ENCODE data around the gene TAS2R46.

Gene TAS2R46

DNA sequence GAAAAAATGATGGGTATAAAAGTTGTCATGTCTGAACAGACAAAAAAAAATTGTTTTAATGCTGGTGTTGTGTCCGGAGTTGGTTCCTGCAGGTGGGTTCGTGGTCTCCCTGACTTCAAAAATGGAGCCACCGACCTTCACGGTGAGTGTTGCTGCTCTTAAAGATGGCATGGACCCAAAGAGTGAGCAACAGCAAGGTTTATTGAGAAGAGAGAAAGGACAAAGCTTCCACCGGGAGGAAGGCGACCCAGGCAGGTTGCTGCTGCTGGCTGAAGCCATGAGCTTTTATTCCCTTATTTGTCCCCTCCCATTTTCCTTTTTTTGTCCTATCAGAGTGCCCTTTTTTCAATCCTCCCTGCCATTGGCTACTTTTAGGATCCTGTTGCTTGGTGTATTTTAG, 30.8 kb downstream of the TAS2R46 start, which contains the start of gene TAS2R31:
Gene TAS2R31, minus strand, starts transcription at position 101 of the 400 bp plus-strand sequence. Its CDS starts 72 bp downstream, at position 29.
- no peak for DNase-seq

DNA sequence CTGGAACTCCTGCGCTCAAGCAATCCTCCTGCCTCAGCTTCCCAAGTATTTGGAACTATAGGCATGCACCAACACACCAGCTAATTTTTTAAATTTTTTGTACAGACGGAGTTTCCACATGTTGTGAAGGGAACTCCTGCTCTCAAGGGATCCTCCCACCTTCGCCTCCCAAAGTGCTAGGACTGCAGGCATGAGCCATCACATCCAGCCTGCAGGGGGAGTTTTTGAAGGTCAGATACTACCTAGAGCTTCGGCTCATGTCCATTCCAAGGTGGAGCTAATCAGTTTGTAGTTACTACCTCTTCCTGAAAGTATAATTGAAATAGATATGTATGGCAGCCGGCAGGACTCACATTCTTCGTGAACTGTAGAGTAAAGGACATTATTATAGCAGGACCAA, 36.0 kb downstream of the TAS2R46 start:
- no peak for DNase-seq

DNA sequence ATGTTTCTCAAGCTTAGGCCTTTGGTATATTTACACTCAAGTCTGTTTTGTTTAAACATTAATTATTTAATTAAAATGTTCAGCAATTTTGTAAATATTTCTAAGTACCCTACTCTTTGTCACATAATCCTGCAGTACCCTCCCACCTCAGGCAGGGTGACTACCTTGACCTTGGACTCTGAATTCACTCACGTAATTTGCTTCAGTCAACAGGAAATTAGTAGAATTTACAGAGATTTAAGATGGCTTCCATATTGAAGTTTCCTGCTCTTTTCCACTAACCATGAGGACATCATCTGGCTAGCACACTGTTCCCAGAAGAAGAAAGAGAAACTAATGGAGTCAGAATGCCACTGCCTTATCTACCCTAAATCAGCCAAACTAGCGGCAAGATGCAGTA, 38.7 kb downstream of the TAS2R46 start:
- DNase-seq, result no peak

DNA sequence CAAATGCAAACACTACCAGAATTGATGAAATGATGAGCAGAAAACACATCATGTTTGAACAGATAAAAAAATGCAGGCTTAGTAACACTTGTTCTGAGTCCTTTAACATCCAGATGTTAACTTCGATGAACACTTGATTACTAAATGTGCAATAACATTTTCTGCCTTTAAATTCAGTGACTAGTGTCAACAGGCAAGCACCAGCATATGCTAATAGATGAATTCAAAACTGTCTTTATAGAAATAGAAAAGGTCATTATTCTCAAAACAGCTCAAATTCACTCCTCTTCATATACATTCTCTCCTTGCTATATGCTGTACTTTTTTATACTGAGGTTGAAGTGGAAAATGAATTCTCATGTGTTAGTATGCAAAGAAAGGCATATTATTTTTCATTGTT, 39.6 kb downstream of the TAS2R46 start, which contains the start of gene TAS2R19:
Gene TAS2R19, minus strand, starts transcription at position 101 of the 400 bp plus-strand sequence. Its CDS starts 49 bp downstream, at position 52.
- no peak for DNase-seq

DNA sequence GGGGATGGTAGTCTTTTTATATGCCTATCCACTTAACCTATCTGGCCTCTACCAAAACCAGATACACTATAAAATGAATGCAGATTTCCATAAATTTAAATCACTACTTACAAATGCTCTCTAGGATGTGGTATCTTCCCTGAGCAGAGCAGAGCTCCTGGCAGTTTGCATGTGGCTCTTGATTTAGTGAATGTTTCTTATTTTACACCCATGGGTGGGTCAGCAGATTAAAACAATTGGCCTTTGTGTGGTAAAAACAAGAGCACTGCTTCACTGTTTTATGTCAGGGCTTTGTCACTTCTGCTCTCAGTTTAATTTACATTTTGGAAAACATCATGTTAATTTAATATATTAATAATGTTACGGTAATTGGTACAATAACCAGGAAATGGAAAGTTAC, 45.2 kb downstream of the TAS2R46 start:
- DNase-seq, result no peak

DNA sequence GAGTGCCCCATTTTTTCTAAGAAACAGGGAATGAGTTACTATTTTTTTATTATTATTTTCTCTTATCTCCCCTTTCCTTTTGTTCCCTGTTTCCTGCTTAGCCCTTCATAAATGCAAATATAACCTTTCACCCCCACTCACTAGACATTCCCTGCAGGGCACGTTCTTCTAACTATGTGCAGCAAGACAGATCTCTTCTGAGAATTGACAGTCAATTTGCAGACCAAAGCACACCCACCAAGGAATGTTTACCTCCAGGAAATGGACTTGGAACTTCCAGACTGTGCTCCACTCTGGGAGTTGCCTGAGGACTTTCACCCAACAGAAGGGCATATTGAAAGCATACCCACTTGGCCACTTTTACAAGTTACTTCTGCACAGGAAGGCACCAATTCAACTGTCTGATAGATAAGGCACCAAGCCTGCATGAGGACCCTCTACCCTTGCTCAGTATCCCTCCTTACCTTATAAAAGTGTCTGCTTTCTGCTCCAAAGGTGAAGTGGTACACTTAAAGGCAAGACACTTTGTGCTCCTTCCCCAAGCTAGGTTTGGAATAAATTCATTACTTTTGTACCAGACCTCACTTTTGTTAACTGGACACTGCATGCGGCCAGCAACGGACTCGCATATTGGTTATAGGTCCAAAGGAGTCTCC, 46.2 kb downstream of the TAS2R46 start:
- no peak for DNase-seq

DNA sequence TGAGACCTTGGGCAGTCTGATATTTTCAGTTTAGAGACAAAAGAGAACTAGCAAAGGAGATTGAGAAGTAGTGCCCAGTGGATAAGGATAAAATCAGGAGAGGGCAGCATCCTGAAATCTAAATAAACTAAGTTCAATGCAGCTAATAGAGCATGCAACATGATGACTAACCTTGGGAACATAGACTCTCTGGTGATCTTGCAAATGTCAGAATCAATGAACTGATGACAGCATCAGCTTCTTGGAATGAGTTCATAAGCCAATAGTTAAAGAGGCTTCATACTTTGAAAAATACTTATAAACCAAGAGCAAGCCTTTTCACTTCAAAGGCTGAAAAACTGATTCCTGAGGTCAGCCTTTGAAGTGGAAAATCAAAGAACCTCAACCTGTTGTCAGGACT, 47.9 kb downstream of the TAS2R46 start:
- DNase-seq, result no peak
